Hepatic stellate cell (primary cell): ENCODE measurements around the gene TRIM23.

ENCODE experiments used
- DNase-seq: peaks from one replicate; pipeline ENCODE4 v3.0.0; 2011; ENCODE audit warnings: low spot score

Gene TRIM23

GRCh38 chr5:65566505-65566904 lies 57.6 kb downstream of the TRIM23 start:
- no peak for DNase-seq

- DNase-seq, result no peak
Measured at GRCh38 chr5:65563777-65564176, 60.4 kb downstream of the TRIM23 start.

GRCh38 chr5:65562731-65563701 lies 61.1 kb downstream of the TRIM23 start, which contains the start of the genes CENPK and PPWD1:
Gene CENPK (minus strand): TSS chr5:65563168. CDS start chr5:65554907, 8,261 bp downstream.
Gene PPWD1 (plus strand): TSS chr5:65563296. CDS start chr5:65563311, 15 bp downstream.
- peak; percentile 96 for DNase-seq

- no peak for DNase-seq
Measured at GRCh38 chr5:65556718-65557117, 67.4 kb downstream of the TRIM23 start.

GRCh38 chr5:65556181-65556580 lies 68.0 kb downstream of the TRIM23 start:
- no peak for DNase-seq

- DNase-seq, result no peak
Measured at GRCh38 chr5:65555287-65555686, 68.8 kb downstream of the TRIM23 start.

GRCh38 chr5:65553941-65554340 lies 70.2 kb downstream of the TRIM23 start:
- DNase-seq, result no peak

GRCh38 chr5:65548281-65548680 lies 75.9 kb downstream of the TRIM23 start:
- DNase-seq, result no peak

- DNase-seq, result no peak
Measured at GRCh38 chr5:65546141-65546540, 78.0 kb downstream of the TRIM23 start.

GRCh38 chr5:65544473-65544872 lies 79.7 kb downstream of the TRIM23 start:
- DNase-seq, result no peak

- DNase-seq, result no peak
Measured at GRCh38 chr5:65539827-65540226, 84.3 kb downstream of the TRIM23 start.
